Lung (tissue), 12 donors: ENCODE data around the gene ASAP3. TPM values are rescaled to one million over a fixed set of nuclear protein-coding genes. Genes with fewer than 3 reads are reported as not detected.

ENCODE experiments used
- ATAC-seq: fragments of 200-7000 bp; cut with Tn5 transposase; one replicate; pipeline ENCODE4 v1.9.1; 2020; ENCODE audit warnings: moderate number of reproducible peaks; ENCODE audit not compliant: insufficient read depth, low FRiP score
- DNase-seq, 3 donors: peaks; one replicate each; pipeline ENCODE4 v3.0.0-alpha.2; 2013 to 2017
- H3K27ac ChIP-seq, 2 donors: one replicate each; pipeline ENCODE4 v1.5.1; 2013; ENCODE audit warnings: mild to moderate bottlenecking in 2 of 2, moderate library complexity in 2 of 2, control low read depth in 1 of 2, inconsistent platforms in 1 of 2, low read depth in 1 of 2, low read length in 1 of 2
- H3K27me3 ChIP-seq, 3 donors: one replicate each; pipeline ENCODE4 v1.5.1; 2013; ENCODE audit warnings: low read length in 2 of 3; ENCODE audit not compliant: control insufficient read depth in 3 of 3, insufficient read depth in 3 of 3
- H3K36me3 ChIP-seq, 4 donors: one replicate each; pipeline ENCODE4 v1.5.1; 2013; ENCODE audit warnings: low read length in 4 of 4, mild to moderate bottlenecking in 1 of 4, moderate library complexity in 1 of 4; ENCODE audit not compliant: control insufficient read depth in 4 of 4, insufficient read depth in 4 of 4
- H3K4me1 ChIP-seq, 5 donors: one replicate each; pipeline ENCODE4 v1.5.1; 2013; ENCODE audit warnings: low read length in 5 of 5, mild to moderate bottlenecking in 2 of 5, moderate library complexity in 1 of 5; ENCODE audit not compliant: control insufficient read depth in 5 of 5, insufficient read depth in 5 of 5
- H3K4me3 ChIP-seq: one replicate; pipeline ENCODE4 v1.5.1; 2013; ENCODE audit warnings: mild to moderate bottlenecking, control low read depth, moderate library complexity
- H3K9ac ChIP-seq, 2 donors: one replicate each; pipeline ENCODE4 v1.5.1; 2013; ENCODE audit warnings: low read length in 2 of 2, control low read depth in 1 of 2; ENCODE audit not compliant: insufficient read depth in 1 of 2
- H3K9me3 ChIP-seq, 4 donors: one replicate each; pipeline ENCODE4 v1.5.1; 2013; ENCODE audit warnings: low read length in 3 of 4, mild to moderate bottlenecking in 1 of 4, moderate library complexity in 1 of 4; ENCODE audit not compliant: control insufficient read depth in 4 of 4, insufficient read depth in 3 of 4
- WGBS, 2 donors: extraction: QIAGEN DNeasy Blood & Tissue Kit; methylation state at CpG; one replicate each; pipeline ENCODE4 v1.1.7; 2013; 5-methylcytosine and 5-hydroxymethylcytosine counted together
- polyA plus RNA-seq, 2 donors: library from polyadenylated mRNA; stranded (reverse); fragments of 200-250 nt; gene quantifications; one replicate each; pipeline ENCODE4 v1.2.1, GENCODE V29; 2013
- total RNA-seq, 2 donors: library from RNA; depleted of rRNA in 1 of 2; stranded (reverse); fragments of >200 nt in 1 of 2; gene quantifications; one replicate each; pipeline ENCODE4 v1.2.1, GENCODE V29; 2014 to 2021
- TF ChIP-seq, protein P1 (sequence below): IDR thresholded peaks from 2 replicates; pipeline ENCODE4 v1.5.1; 2012; ENCODE audit warnings: mild to moderate bottlenecking; ENCODE audit errors: control extremely low read depth, extremely low read depth
- donor health status: control.
- donor health status: control.
- donor health status: Bipolar disorder and iron deficiency.
- donor health status: healthy.
- donor health status: DM: yes; HTN: yes; CAD: no.

The ASAP3 gene
- total and polyA plus RNA-seq, 4 donors = 16.9 to 38.1 (median 30.0) TPM

DNA sequence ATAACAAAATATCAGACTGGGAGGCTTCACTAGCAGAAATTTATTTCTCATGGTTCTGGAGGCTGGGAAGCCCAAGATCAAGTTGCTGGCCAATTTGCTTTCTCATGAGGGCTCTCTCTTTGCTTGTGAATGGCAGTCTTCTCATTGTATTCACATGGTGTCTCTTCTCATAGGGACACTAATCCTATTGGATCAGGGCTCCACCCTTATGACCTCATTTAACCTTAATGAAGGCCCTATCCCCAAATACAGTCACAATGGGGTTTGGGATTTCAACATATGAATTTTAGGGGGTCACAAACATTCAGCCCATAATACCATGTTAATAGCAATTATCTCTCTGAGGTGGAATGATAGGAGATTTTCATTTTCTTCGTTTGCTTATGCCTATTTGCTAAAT is 84.8 kb downstream of the ASAP3 start:
- Histone ChIP-seq H3K4me3 (no peak overlapping the region), H3K9me3 (peaks cover 0 to 1% (median 0%) of the 10 kb centered on the region in 4 donors), H3K36me3 (peaks cover 0 to 1% (median 0%) of the 10 kb centered on the region in 4 donors), H3K9ac (no peak overlapping the region), H3K27ac (no peak overlapping the region), H3K4me1 (peaks cover 5 to 21% (median 6%) of the 10 kb centered on the region in 5 donors), H3K27me3 (no peaks in the 10 kb centered on the region)
- TF ChIP-seq, protein P1, sequence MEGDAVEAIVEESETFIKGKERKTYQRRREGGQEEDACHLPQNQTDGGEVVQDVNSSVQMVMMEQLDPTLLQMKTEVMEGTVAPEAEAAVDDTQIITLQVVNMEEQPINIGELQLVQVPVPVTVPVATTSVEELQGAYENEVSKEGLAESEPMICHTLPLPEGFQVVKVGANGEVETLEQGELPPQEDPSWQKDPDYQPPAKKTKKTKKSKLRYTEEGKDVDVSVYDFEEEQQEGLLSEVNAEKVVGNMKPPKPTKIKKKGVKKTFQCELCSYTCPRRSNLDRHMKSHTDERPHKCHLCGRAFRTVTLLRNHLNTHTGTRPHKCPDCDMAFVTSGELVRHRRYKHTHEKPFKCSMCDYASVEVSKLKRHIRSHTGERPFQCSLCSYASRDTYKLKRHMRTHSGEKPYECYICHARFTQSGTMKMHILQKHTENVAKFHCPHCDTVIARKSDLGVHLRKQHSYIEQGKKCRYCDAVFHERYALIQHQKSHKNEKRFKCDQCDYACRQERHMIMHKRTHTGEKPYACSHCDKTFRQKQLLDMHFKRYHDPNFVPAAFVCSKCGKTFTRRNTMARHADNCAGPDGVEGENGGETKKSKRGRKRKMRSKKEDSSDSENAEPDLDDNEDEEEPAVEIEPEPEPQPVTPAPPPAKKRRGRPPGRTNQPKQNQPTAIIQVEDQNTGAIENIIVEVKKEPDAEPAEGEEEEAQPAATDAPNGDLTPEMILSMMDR = no peak
- no peak for ATAC-seq
- WGBS, 2 donors = 97% methylated on average over 1 of the region's 1 CpG
- DNase-seq = no peak

DNA sequence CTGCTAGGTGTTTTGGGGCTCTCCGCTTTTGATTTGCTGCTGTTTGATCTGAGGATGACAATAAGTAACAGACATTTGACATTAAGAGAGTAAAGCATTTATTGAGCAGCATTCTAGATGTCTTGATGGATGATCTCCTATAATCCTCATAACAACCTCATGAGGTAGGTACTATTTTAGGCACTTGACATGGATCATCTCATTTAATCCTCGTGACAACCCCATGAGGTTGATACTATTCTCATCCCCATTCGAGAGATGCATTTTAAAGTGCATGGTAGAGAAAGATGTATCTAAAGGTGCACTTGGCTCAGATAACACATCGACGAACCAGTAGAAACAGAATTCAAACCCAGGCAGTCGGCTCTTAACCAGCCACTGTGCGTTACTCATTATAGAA is 86.1 kb downstream of the ASAP3 start:
- ATAC-seq (no peak), DNase-seq (no peak)
- no peak overlapping the region for H3K4me3 ChIP-seq
- peaks cover 0 to 5% (median 2%) of the 10 kb centered on the region in 4 donors for H3K36me3 ChIP-seq
- H3K9me3 ChIP-seq = peaks cover 0 to 1% (median 0%) of the 10 kb centered on the region in 4 donors
- 96 to 97% methylated on average over 7 of the region's 7 CpGs for WGBS, 2 donors
- TF ChIP-seq, protein P1 = no peak
- H3K27ac ChIP-seq = no peak overlapping the region
- no peak overlapping the region for H3K9ac ChIP-seq
- peaks cover 0 to 14% (median 9%) of the 10 kb centered on the region in 5 donors for H3K4me1 ChIP-seq
- no peaks in the 10 kb centered on the region for H3K27me3 ChIP-seq

DNA sequence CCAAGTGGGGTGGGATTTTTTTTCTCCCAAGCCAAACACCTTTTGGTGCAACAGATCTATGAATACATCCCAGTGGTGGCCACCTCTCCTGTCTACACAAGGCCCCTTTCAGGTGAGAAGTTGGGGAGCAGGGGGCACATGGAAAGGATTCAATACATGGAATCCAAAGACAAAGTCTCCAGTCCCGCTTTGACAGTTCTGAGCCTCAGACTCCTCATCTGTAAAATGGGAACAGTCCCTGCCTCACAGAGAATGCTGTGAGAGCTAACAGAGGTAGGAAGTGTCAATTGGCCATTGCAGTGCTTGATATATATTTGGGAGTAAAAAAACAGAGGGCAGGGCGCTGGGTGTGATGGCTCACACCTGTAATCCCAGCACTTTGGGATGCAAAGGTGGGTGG is 87.6 kb downstream of the ASAP3 start:
- H3K4me3 ChIP-seq = no peak overlapping the region
- peaks cover 0 to 1% (median 0%) of the 10 kb centered on the region in 4 donors for H3K9me3 ChIP-seq
- H3K27me3 ChIP-seq = no peaks in the 10 kb centered on the region
- DNase-seq = no peak
- no peak overlapping the region for H3K9ac ChIP-seq
- no peak for ATAC-seq
- peaks cover 0 to 5% (median 2%) of the 10 kb centered on the region in 4 donors for H3K36me3 ChIP-seq
- TF ChIP-seq, protein P1 = no peak
- 95 to 100% methylated on average over 2 of the region's 2 CpGs for WGBS, 2 donors
- no peak overlapping the region for H3K27ac ChIP-seq
- H3K4me1 ChIP-seq = peaks cover 0 to 11% (median 7%) of the 10 kb centered on the region in 5 donors

DNA sequence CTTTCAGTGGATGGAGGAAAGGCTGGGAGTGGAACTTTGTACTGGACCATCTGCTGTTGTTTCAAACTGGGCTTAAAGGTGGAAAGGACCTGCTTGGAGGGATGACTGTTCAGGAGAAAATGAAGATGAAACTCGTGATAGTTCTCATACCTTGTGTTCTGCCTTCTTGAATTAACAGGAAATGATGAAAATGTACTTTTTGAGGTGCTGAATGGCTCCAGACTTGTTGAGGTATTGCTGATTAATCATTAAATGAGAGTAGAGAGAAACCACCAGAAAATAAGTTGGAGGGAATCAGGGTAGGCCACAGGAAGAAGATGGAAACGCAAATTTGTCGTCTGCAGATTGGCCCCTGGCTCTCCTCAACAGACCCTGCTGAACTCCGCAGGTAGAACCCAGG is 88.1 kb downstream of the ASAP3 start:
- no peak for DNase-seq
- ATAC-seq = no peak
- TF ChIP-seq, protein P1 = no peak
- Histone ChIP-seq H3K27me3 (no peaks in the 10 kb centered on the region), H3K4me3 (no peak overlapping the region), H3K36me3 (peaks cover 0 to 5% (median 2%) of the 10 kb centered on the region in 4 donors), H3K4me1 (peaks cover 0 to 11% (median 3%) of the 10 kb centered on the region in 5 donors), H3K27ac (no peak overlapping the region), H3K9ac (no peak overlapping the region), H3K9me3 (peaks cover 0 to 1% (median 0%) of the 10 kb centered on the region in 4 donors)
- 79 to 86% methylated on average over 4 of the region's 4 CpGs for WGBS, 2 donors
